Spleen (tissue), 11 donors: ENCODE data around the gene AKR1B1. TPM values are rescaled to one million over a fixed set of nuclear protein-coding genes. Genes with fewer than 3 reads are reported as not detected.

Source experiments
- DNase-seq: peaks from one replicate; pipeline ENCODE4 v3.0.0-alpha.2; 2020
- H3K27ac ChIP-seq, 8 donors: fragments of 200-600 bp; sonication (generic) in 7 of 8; 1 replicate in 4 of 8; 2 replicates in 4 of 8; pipeline versions ENCODE4 v1.5.0 to v1.8.0; 2016 to 2021; ENCODE audit warnings: inconsistent platforms in 4 of 8, mild to moderate bottlenecking in 4 of 8, moderate library complexity in 1 of 8
- H3K27me3 ChIP-seq, 7 donors: fragments of 200-600 bp; sonication (generic) in 6 of 7; replicated peaks in 1 of 7; 1 replicate in 4 of 7; 2 replicates in 3 of 7; pipeline versions ENCODE4 v1.5.0 to v1.8.0; 2016 to 2021; ENCODE audit warnings: inconsistent platforms in 3 of 7, mild to moderate bottlenecking in 1 of 7
- H3K36me3 ChIP-seq, 6 donors: fragments of 200-600 bp; sonication (generic) in 5 of 6; 1 replicate in 4 of 6; 2 replicates in 2 of 6; pipeline versions ENCODE4 v1.5.0 to v1.8.0; 2016 to 2021; ENCODE audit warnings: inconsistent platforms in 2 of 6
- H3K4me1 ChIP-seq, 6 donors: fragments of 200-600 bp; sonication (generic) in 5 of 6; 1 replicate in 3 of 6; 2 replicates in 3 of 6; pipeline versions ENCODE4 v1.5.0 to v1.8.0; 2016 to 2021; ENCODE audit warnings: inconsistent platforms in 3 of 6
- H3K4me3 ChIP-seq, 8 donors: fragments of 200-600 bp; sonication (generic) in 7 of 8; 1 replicate in 4 of 8; 2 replicates in 4 of 8; pipeline versions ENCODE4 v1.5.0 to v1.8.0; 2016 to 2021; ENCODE audit warnings: inconsistent platforms in 4 of 8, mild to moderate bottlenecking in 4 of 8, moderate library complexity in 2 of 8
- H3K9me3 ChIP-seq, 8 donors: fragments of 200-600 bp; sonication (generic) in 7 of 8; 1 replicate in 4 of 8; 2 replicates in 4 of 8; pipeline versions ENCODE4 v1.5.0 to v1.8.0; 2016 to 2021; ENCODE audit warnings: inconsistent platforms in 4 of 8
- POLR2A ChIP-seq, 3 donors: fragments of 450-650 bp; IDR thresholded peaks; one replicate each; pipeline ENCODE4 v1.5.1; 2017; ENCODE audit warnings: antibody characterized with exemption in 3 of 3, mild to moderate bottlenecking in 1 of 3
- POLR2AphosphoS5 ChIP-seq, 3 donors: sonication (generic); formaldehyde crosslinking; IDR thresholded peaks; one replicate each; pipeline ENCODE4 v1.5.1; 2017; ENCODE audit warnings: antibody characterized with exemption in 3 of 3
- WGBS, 5 donors: extraction: QIAGEN DNeasy Blood & Tissue Kit in 3 of 5; methylation state at CpG; one replicate each; pipeline versions ENCODE4 v1.1.5 to v1.1.7; 2013 to 2018; 5-methylcytosine and 5-hydroxymethylcytosine counted together
- intact Hi-C: fragments of 100-400 bp; cut with DNase I; formaldehyde crosslinking; loops from one replicate; pipeline ENCODE4 v1.15.0; 2023; ENCODE audit warnings: low total_unique reads
- polyA plus RNA-seq, 3 donors: library from polyadenylated mRNA; stranded (reverse); fragments of 200-250 nt; gene quantifications; one replicate each; pipeline ENCODE4 v1.2.1, GENCODE V29; 2013
- total RNA-seq, 7 donors: library from RNA; depleted of rRNA in 3 of 7; stranded (reverse); fragments of >200 nt in 3 of 7; fragmentation: NEBNext Ultra II Directional in 4 of 7; extraction: Animal tissue kit (Norgen Biotek cat#: 25700) in 4 of 7; gene quantifications; one replicate each; pipeline versions ENCODE4 v1.1.0 to v1.2.1, GENCODE V29; 2016 to 2021
- TF ChIP-seq, protein P1 (sequence below), 11 experiments: fragments of 200-600 bp in 7 of 11; fragments of 450-650 bp in 4 of 11; sonication (generic) in 4 of 11; IDR thresholded peaks in 8 of 11; conservative IDR thresholded peaks in 3 of 11; 1 replicate in 7 of 11; 2 replicates in 4 of 11; pipeline versions ENCODE4 v1.4.0 to v1.8.0; 2016 to 2021; ENCODE audit warnings: antibody characterized with exemption in 11 of 11, inconsistent platforms in 4 of 11, mild to moderate bottlenecking in 1 of 11
- donor health status: healthy with polysubstance abuse.
- donor health status: DM: no; HTN: no; CAD: no; lungs with moderate emphysema.
- donor health status: DM: no; HTN: no; CAD: no.
- donor health status: Bipolar disorder and iron deficiency.
- donor health status: healthy.
- donor health status: DM: no; HTN: no; CAD: no.
- donor health status: DM: yes; HTN: yes; CAD: no.

AKR1B1 gene
- total and polyA plus RNA-seq, 10 donors: 53.7 to 112 (median 68.3) TPM

DNA sequence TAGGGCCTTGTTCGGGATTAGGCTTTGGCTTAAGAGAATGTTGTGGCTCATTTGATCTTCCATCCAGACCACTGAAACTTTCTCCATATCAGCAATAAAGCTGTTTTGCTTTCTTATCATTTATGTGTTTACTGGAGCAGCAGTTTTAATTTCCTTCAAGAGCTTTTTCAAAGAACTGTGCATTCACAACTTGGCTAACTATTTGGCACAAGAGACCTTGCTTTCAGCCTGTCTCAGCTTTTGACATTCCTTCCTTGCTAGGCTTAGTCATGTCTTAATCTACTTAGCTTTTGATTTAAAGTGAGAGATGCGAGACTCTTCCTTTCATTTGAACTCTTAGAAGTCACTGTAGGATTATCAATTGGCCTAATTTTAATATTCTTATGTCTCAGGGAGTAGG lies 19.1 kb upstream of the AKR1B1 start:
- peaks cover 0 to 4% (median 0%) of the 10 kb centered on the region in 8 donors for H3K9me3 ChIP-seq
- H3K27ac ChIP-seq: no peak overlapping the region
- DNase-seq: no peak
- WGBS, 5 donors: 75 to 89% (median 83%) methylated on average over 2 of the region's 2 CpGs
- no peaks in the 10 kb centered on the region for H3K36me3 ChIP-seq
- H3K4me3 ChIP-seq: no peak overlapping the region
- peaks cover 0 to 4% (median 0%) of the 10 kb centered on the region in 7 donors for H3K27me3 ChIP-seq
- H3K4me1 ChIP-seq: peaks cover 0 to 7% (median 0%) of the 10 kb centered on the region in 6 donors
- intact Hi-C loops: no loop called here
- TF ChIP-seq POLR2AphosphoS5 (IDR thresholded peaks at IDR 0.05) (no peak), POLR2A (IDR thresholded peaks at IDR 0.05) (no peak)

DNA sequence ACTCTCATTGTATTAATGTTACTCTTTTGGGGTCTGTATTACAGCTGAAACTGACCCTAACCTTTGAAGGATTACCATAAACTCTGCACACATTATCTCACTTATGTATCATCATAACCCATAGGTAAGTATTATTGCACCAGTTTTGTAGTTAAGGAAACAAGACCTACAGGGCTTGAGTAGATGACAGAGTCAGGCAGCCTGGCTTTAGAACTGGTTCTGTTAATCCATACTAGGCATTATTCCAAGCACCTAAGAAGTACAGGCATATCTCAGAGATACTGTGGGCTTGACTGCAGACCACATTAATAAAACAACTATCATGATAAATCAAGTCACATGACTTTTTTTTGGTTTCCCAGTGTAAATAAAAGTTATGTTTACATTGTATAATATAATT lies 17.1 kb upstream of the AKR1B1 start:
- Histone ChIP-seq H3K27me3 (peaks cover 0 to 4% (median 0%) of the 10 kb centered on the region in 7 donors), H3K9me3 (peaks cover 0 to 4% (median 0%) of the 10 kb centered on the region in 8 donors), H3K36me3 (no peaks in the 10 kb centered on the region), H3K4me1 (peaks cover 0 to 5% (median 0%) of the 10 kb centered on the region in 6 donors), H3K27ac (no peak overlapping the region), H3K4me3 (no peak overlapping the region)
- TF ChIP-seq POLR2A (IDR thresholded peaks at IDR 0.05): no peak
- no peak for TF ChIP-seq POLR2AphosphoS5 (IDR thresholded peaks at IDR 0.05)
- TF ChIP-seq, protein P1, sequence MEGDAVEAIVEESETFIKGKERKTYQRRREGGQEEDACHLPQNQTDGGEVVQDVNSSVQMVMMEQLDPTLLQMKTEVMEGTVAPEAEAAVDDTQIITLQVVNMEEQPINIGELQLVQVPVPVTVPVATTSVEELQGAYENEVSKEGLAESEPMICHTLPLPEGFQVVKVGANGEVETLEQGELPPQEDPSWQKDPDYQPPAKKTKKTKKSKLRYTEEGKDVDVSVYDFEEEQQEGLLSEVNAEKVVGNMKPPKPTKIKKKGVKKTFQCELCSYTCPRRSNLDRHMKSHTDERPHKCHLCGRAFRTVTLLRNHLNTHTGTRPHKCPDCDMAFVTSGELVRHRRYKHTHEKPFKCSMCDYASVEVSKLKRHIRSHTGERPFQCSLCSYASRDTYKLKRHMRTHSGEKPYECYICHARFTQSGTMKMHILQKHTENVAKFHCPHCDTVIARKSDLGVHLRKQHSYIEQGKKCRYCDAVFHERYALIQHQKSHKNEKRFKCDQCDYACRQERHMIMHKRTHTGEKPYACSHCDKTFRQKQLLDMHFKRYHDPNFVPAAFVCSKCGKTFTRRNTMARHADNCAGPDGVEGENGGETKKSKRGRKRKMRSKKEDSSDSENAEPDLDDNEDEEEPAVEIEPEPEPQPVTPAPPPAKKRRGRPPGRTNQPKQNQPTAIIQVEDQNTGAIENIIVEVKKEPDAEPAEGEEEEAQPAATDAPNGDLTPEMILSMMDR (IDR thresholded peaks at IDR 0.05 in 8 of 11, conservative IDR thresholded peaks at IDR 0.05 in 3 of 11): no peak
- no peak for DNase-seq
- intact Hi-C loops: no loop called here

DNA sequence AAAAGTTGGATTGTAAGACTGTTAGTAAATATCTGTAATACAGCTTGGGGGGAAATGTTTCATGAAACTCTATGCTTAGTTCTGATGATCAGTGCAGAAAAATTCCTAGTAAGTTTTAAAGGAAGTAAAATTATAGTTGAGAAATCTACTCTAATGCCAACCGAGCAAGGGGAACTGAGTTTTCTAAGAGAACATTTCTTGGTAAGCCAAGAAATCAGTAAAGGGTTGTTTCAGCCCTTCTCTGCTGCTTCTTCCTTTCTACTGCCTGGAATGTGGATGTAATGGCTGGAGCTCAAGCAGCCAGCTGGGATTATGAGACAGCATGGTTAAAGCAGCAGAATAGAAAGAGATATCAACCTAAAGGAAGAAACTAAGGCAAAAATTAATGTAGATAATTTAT lies 15.9 kb upstream of the AKR1B1 start:
- Histone ChIP-seq H3K27me3 (peaks cover 0 to 4% (median 0%) of the 10 kb centered on the region in 7 donors), H3K9me3 (peaks cover 0 to 4% (median 0%) of the 10 kb centered on the region in 8 donors), H3K4me3 (no peak overlapping the region), H3K4me1 (no peaks in the 10 kb centered on the region), H3K36me3 (no peaks in the 10 kb centered on the region), H3K27ac (no peak overlapping the region)
- TF ChIP-seq, protein P1 (IDR thresholded peaks at IDR 0.05 in 8 of 11, conservative IDR thresholded peaks at IDR 0.05 in 3 of 11): no peak
- TF ChIP-seq POLR2A (IDR thresholded peaks at IDR 0.05) (no peak), POLR2AphosphoS5 (IDR thresholded peaks at IDR 0.05) (no peak)
- WGBS, 5 donors: 42 to 82% (median 62%) methylated on average over 1 of the region's 1 CpG
- no peak for DNase-seq
- intact Hi-C loops: no loop called here

DNA sequence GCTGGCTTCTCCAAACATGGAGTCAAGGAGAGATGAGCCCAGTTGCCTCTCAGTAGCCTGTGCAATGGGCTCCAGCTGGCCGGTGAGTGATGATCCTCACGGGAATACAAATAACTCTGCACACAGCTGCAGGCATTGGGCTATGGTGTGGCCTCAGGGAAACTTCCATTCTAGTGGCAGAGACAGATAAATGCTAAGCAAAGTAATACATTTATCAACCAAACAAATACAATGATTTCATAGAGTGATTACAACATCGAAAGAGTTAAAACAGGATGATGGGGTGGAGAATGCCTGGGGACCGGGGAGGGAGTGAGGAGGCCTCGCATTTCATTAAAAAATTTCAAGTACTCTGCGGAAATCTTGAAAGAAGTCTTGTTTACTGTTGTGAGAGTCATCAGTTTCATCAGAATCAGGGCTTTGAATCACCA lies 15.0 kb upstream of the AKR1B1 start:
- no peak for DNase-seq
- no peaks in the 10 kb centered on the region for H3K36me3 ChIP-seq
- no peak overlapping the region for H3K27ac ChIP-seq
- H3K9me3 ChIP-seq: peaks cover 0 to 4% (median 0%) of the 10 kb centered on the region in 8 donors
- intact Hi-C loops: no loop called here
- TF ChIP-seq, protein P1 (IDR thresholded peaks at IDR 0.05 in 8 of 11, conservative IDR thresholded peaks at IDR 0.05 in 3 of 11): no peak
- TF ChIP-seq POLR2A (IDR thresholded peaks at IDR 0.05) (no peak), POLR2AphosphoS5 (IDR thresholded peaks at IDR 0.05) (no peak)
- H3K27me3 ChIP-seq: peaks cover 0 to 4% (median 0%) of the 10 kb centered on the region in 7 donors
- H3K4me3 ChIP-seq: no peak overlapping the region
- H3K4me1 ChIP-seq: no peaks in the 10 kb centered on the region
- 76 to 85% (median 82%) methylated on average over 6 of the region's 6 CpGs for WGBS, 5 donors
